Germinal center (tissue), 1 donor: Measurements from ENCODE around the gene TCHHL1.

Experiments used
- DNase-seq: peaks from one replicate; pipeline ENCODE4 v3.0.0; 2012; ENCODE audit warnings: mixed read lengths, low spot score

TCHHL1 gene

GRCh38 chr1:152038871-152039270, 50.0 kb downstream of the TCHHL1 start:
- DNase-seq = no peak

GRCh38 chr1:152036267-152037216, 52.3 kb downstream of the TCHHL1 start, which contains the start of gene S100A11:
S100A11 (minus strand) TSS chr1:152037004; CDS start chr1:152036915, 89 bp downstream.
- peak; percentile 68 for DNase-seq

GRCh38 chr1:152035539-152036266, 53.2 kb downstream of the TCHHL1 start:
- no peak for DNase-seq

GRCh38 chr1:152034654-152035538, 54.0 kb downstream of the TCHHL1 start:
- DNase-seq = peak; percentile 81

GRCh38 chr1:152034324-152034653, 54.6 kb downstream of the TCHHL1 start:
- DNase-seq = no peak
